Activated CD8-positive, alpha-beta T cell treated with anti-CD3 and anti-CD28 coated beads for 36 hours (primary cell): ENCODE measurements around the gene PRRX2. TPM values are rescaled to one million over a fixed set of nuclear protein-coding genes. Genes with fewer than 3 reads are reported as not detected.
"Not testable (repeated sequence)": the region's sequence is repeated elsewhere in the genome, so short reads cannot be mapped to it uniquely, and the experiment has no call there.

ENCODE experiments used
- ATAC-seq: fragments of 200-7000 bp; cut with Tn5 transposase; one replicate; pipeline ENCODE4 v1.10.0; 2021; ENCODE audit warnings: mild to moderate bottlenecking, moderate library complexity
- CTCF ChIA-PET: fragments of 350-600 bp; sonication (Branson Sonifier 250); formaldehyde crosslinking; loops from one replicate; lab custom pipeline; 2021; ENCODE audit warnings: antibody characterized with exemption; lab: Charles Lee
- POLR2A ChIA-PET: fragments of 350-600 bp; sonication (Branson Sonifier 250); formaldehyde crosslinking; loops from one replicate; lab custom pipeline; 2021; ENCODE audit warnings: antibody characterized with exemption; lab: Charles Lee
- DNase-seq: peaks from one replicate; pipeline ENCODE4 v3.0.0-alpha.2; 2020
- H3K27ac Mint-ChIP-seq: one replicate; pipeline ENCODE4 v1.8.0; 2021; ENCODE audit warnings: mild to moderate bottlenecking, mixed read lengths
- H3K27me3 Mint-ChIP-seq: one replicate; pipeline ENCODE4 v1.8.0; 2021; ENCODE audit warnings: mixed read lengths
- H3K36me3 Mint-ChIP-seq: one replicate; pipeline ENCODE4 v1.8.0; 2021; ENCODE audit warnings: low read depth, mixed read lengths
- H3K4me1 Mint-ChIP-seq: one replicate; pipeline ENCODE4 v1.8.0; 2021; ENCODE audit warnings: low read depth, mixed read lengths
- H3K4me3 Mint-ChIP-seq: one replicate; pipeline ENCODE4 v1.8.0; 2021; ENCODE audit warnings: mild to moderate bottlenecking, moderate library complexity, mixed read lengths
- H3K9me3 Mint-ChIP-seq: one replicate; pipeline ENCODE4 v1.8.0; 2021; ENCODE audit warnings: mixed read lengths
- CTCF ChIP-seq: fragments of 200-600 bp; IDR thresholded peaks from one replicate; pipeline ENCODE4 v1.8.0; 2022; ENCODE audit warnings: antibody characterized with exemption, mild to moderate bottlenecking
- intact Hi-C: fragments of 100-400 bp; cut with micrococcal nuclease; formaldehyde crosslinking; loops from one replicate; pipeline ENCODE4 v1.10.0; 2022
- total RNA-seq, 2 experiments: library from RNA; stranded (reverse); gene quantifications; one replicate each; pipeline ENCODE4 v1.2.3, GENCODE V29; 2021

PRRX2 gene
- total RNA-seq, 2 experiments from 2014 or later: 0.85 to 1.2 TPM

DNA sequence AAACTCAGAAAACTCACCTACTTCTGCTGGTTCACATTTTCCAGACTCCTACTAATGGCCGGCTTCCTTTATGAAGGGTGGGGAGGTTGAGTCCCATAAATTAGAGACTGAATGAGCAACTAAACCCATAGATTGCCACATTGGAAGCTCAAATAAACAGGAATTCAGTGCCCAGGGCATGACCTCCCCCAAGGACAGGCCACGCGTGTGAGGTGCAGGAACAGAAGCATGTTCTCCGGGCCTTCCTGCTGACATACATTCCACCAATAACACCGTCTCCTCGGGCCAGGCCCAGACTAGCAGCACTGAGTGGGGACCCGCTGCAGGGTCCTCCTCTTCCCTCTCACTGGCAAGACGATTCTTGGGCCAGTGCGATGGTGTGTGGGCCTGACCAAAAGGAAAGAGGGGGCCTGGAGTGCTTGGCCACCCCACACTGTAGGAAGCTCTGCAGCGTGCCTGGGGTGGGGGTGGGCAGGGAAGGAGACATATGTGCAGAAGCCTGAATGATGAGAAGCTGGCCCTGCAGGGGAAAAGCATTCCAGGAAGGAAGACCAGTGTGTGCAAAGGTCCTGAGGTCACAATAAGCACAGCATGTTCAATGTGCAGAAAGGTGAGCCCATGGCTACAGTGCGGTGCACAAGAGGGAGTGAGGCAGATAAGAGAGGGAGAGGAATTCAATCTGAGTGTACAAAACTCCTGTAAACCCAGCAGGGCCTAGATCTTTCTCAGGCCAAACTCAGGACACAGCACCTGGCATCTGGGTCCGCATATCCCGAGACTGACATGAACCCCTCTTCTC is 75.4 kb downstream of the PRRX2 start:
- POLR2A ChIA-PET: interaction anchor here (1.3 kb wide), 1 partner anchor 36 kb away, joined by 5 read pairs; no protein-coding TSS in a partner anchor

GRCh38 chr9:129745200-129745599 is 79.8 kb downstream of the PRRX2 start:
- CTCF ChIA-PET: interaction anchor here (5.1 kb wide), 1 partner anchor 19 kb away, joined by 23 read pairs; no protein-coding TSS in a partner anchor
- intact Hi-C loops: no loop called here
- H3K27me3 Mint-ChIP-seq: no peaks in the 10 kb centered on the region
- no peak overlapping the region for H3K4me3 Mint-ChIP-seq
- no peaks in the 10 kb centered on the region for H3K9me3 Mint-ChIP-seq
- ATAC-seq (no peak), DNase-seq (no peak)
- POLR2A ChIA-PET: no interaction called here
- peaks cover 2% of the 10 kb centered on the region for H3K4me1 Mint-ChIP-seq
- H3K36me3 Mint-ChIP-seq: no peaks in the 10 kb centered on the region
- H3K27ac Mint-ChIP-seq: no peak overlapping the region
- no peak for TF ChIP-seq CTCF

More for the DNA sequence above, 75.4 kb downstream of the PRRX2 start:
- no peak for DNase-seq
- no peak for ATAC-seq
- CTCF ChIA-PET: interaction anchor here (5.1 to 5.6 kb wide), 3 partner anchors 14 to 42 kb away, joined by 23 to 82 read pairs (median 82); no protein-coding TSS in a partner anchor
- intact Hi-C loops: no loop called here
- H3K9me3 Mint-ChIP-seq: no peaks in the 10 kb centered on the region
- H3K27ac Mint-ChIP-seq: no peak overlapping the region
- no peaks in the 10 kb centered on the region for H3K36me3 Mint-ChIP-seq
- peaks cover 11% of the 10 kb centered on the region for H3K4me1 Mint-ChIP-seq
- H3K27me3 Mint-ChIP-seq: no peaks in the 10 kb centered on the region
- no peak for TF ChIP-seq CTCF
- no peak overlapping the region for H3K4me3 Mint-ChIP-seq

- no peak for TF ChIP-seq CTCF
- ChIA-PET POLR2A (no interaction called here), CTCF (interaction anchor here (1.1 to 5.1 kb wide), 4 partner anchors 9 to 37 kb away, joined by 3 to 23 read pairs (median 4); no protein-coding TSS in a partner anchor)
- DNase-seq: no peak
- Mint-ChIP-seq H3K4me3 (no peak overlapping the region), H3K27me3 (no peaks in the 10 kb centered on the region), H3K36me3 (no peaks in the 10 kb centered on the region), H3K4me1 (peaks cover 2% of the 10 kb centered on the region), H3K27ac (no peak overlapping the region), H3K9me3 (no peaks in the 10 kb centered on the region)
- intact Hi-C loops: no loop called here
- ATAC-seq: no peak
These were observed 80.8 kb downstream of the PRRX2 start for GRCh38 chr9:129746092-129746777.

DNA sequence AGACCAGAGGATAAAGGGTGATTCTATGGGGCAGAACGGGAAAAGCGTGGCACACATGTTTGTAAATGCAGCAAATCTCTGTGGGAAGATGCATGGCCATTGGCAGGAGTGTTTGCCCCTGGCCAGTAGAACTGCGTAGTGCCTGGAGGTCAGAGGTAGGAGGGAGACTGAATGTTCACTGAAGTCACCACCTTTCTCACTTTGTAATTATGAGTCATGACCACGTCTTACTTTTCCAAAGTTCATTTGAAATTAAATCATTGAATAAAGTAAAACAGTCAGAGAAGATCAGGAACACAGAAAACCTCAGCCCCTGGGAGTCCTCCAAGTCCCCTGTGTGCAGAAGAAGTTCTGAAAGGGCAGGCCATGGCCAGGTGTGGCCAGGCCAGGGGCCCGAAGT is 82.8 kb downstream of the PRRX2 start:
- no peaks in the 10 kb centered on the region for H3K36me3 Mint-ChIP-seq
- no peaks in the 10 kb centered on the region for H3K9me3 Mint-ChIP-seq
- no peak overlapping the region for H3K4me3 Mint-ChIP-seq
- TF ChIP-seq CTCF: no peak
- ChIA-PET POLR2A (no interaction called here), CTCF (interaction anchor here (1.5 to 3.6 kb wide), 3 partner anchors 10 to 42 kb away, joined by 5 to 29 read pairs (median 9); no protein-coding TSS in a partner anchor)
- peak; percentile 60 for ATAC-seq
- intact Hi-C loops: no loop called here
- DNase-seq: no peak
- peaks cover under 1% of the 10 kb centered on the region for H3K27me3 Mint-ChIP-seq
- peaks cover 12% of the 10 kb centered on the region for H3K4me1 Mint-ChIP-seq
- H3K27ac Mint-ChIP-seq: no peak overlapping the region

DNA sequence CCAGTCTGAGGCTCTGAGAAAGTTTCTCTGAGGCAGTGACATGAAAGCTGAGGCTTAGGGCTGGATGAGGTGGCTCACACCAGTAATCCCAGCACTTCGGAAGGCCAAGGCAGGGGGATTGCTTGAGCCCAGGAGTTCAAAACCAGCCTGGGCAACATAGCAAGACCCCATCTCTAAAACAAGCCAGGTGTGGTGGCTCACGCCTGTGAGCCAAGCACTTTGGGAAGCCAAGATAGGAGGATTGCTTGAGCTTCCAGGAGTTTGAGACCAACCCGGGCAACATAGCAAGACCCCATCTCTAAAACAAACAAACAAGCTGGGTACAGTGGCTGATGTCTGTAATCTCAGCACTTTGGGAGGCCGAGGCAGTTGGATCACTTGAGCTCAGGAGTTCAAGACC is 83.6 kb downstream of the PRRX2 start:
- H3K27me3 Mint-ChIP-seq, H3K27ac Mint-ChIP-seq, DNase-seq, intact Hi-C loops, H3K4me3 Mint-ChIP-seq, H3K9me3 Mint-ChIP-seq, H3K36me3 Mint-ChIP-seq, POLR2A ChIA-PET, ATAC-seq: not testable (repeated sequence)
- CTCF ChIA-PET: interaction anchor here (1.4 to 3.6 kb wide), 4 partner anchors 11 to 41 kb away, joined by 5 to 29 read pairs (median 8); no protein-coding TSS in a partner anchor
- H3K4me1 Mint-ChIP-seq: peaks cover 12% of the 10 kb centered on the region
